NT2/D1 (cell line): ENCODE measurements around the gene ELANE.

ENCODE experiments used
- DNase-seq: peaks from one replicate; pipeline ENCODE4 v3.0.0-alpha.2; 2011; ENCODE audit warnings: low read depth, low spot score
- H3K27me3 ChIP-seq: 2 replicates; pipeline ENCODE4 v1.6.0; 2011; ENCODE audit warnings: mild to moderate bottlenecking; ENCODE audit not compliant: insufficient read length, insufficient read depth
- H3K36me3 ChIP-seq: 2 replicates; pipeline ENCODE4 v1.6.1; 2011; ENCODE audit warnings: mild to moderate bottlenecking, low read length, mixed read lengths; ENCODE audit not compliant: insufficient read depth, insufficient read length
- H3K4me1 ChIP-seq: 2 replicates; pipeline ENCODE4 v1.5.1; 2011; ENCODE audit not compliant: insufficient read depth, insufficient read length
- H3K4me3 ChIP-seq: 2 replicates; pipeline ENCODE4 v1.5.1; 2011; ENCODE audit warnings: low read depth; ENCODE audit not compliant: insufficient read length
- H3K9ac ChIP-seq: 2 replicates; pipeline ENCODE4 v1.6.0; 2011; ENCODE audit warnings: low read depth; ENCODE audit not compliant: insufficient read length
- H3K9me3 ChIP-seq: 2 replicates; pipeline ENCODE4 v1.5.1; 2011; ENCODE audit warnings: mild to moderate bottlenecking, low read length; ENCODE audit not compliant: insufficient read depth
- SUZ12 ChIP-seq: IDR thresholded peaks from 2 replicates; pipeline ENCODE4 v1.6.1; 2011; ENCODE audit not compliant: insufficient read length, insufficient read depth; ENCODE audit errors: extremely low read depth
- YY1 ChIP-seq: IDR thresholded peaks from 2 replicates; pipeline ENCODE4 v1.6.1; 2011; ENCODE audit not compliant: insufficient read length, insufficient read depth
- ZNF274 ChIP-seq: IDR thresholded peaks from 2 replicates; pipeline ENCODE4 v1.6.1; 2011; ENCODE audit warnings: mild to moderate bottlenecking, low read depth, low read length

ELANE gene

DNA sequence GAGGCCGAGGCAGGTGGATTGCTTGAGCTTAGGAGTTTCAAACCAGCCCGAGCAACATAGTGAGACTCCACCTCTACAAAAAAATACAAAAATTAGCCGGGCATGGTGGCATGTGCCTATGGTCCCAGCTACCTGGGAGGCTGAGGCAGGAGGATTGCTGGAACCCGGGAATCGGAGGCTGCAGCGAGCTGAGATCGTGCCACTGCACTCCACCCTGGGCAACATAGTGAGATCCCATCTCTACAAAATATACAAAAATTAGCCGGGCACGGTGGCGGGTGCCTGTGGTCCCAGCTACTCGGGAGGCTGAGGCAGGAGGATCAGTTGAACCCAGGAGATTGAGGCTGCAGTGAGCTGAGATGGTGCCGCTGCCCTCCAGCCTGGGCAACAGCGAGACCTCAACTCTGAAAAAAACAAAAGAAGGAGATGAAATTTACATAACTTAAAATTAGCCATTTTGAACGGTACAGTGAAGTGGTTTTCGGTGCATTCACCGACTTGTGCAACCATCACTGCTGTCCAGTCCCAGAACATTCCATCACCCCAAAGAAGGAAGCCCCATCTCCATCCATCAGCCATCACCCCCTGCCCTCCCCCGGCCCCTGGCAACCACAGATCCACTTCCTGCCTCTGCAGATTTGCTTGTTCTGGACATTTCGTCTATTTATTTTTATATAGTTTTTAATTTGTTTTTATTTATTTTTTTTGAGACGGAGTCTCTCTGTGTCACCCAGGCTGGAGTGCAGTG, 26.0 kb upstream of the ELANE start:
- H3K4me1 ChIP-seq = peaks cover 12% of the 10 kb centered on the region
- no peaks in the 10 kb centered on the region for H3K9me3 ChIP-seq
- no peak overlapping the region for H3K4me3 ChIP-seq
- no peaks in the 10 kb centered on the region for H3K36me3 ChIP-seq
- no peaks in the 10 kb centered on the region for H3K27me3 ChIP-seq
- no peak overlapping the region for H3K9ac ChIP-seq
- no peak for TF ChIP-seq YY1
- no peak for TF ChIP-seq SUZ12
- TF ChIP-seq ZNF274 = no peak
- DNase-seq = no peak

DNA sequence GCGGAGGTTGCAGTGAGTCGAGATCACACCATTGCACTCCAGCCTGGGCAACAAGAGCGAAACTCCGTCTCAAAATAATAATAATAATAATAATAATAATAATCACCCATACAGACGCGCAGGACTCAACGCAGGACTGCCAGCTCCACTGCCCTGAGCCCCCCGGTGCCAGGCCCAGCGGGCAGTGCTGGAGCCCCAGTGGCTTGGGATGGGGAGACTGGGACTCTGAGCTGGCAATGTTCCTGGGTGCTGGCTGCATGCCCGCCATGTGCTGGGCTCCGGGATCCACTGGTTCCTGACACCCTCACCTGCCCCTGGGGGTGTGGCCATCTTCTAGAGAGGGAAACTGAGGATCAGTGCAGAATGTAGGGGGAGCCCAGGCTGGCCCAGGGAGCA, 24.8 kb upstream of the ELANE start:
- Histone ChIP-seq H3K9ac (no peak overlapping the region), H3K4me1 (peaks cover 12% of the 10 kb centered on the region), H3K4me3 (no peak overlapping the region), H3K27me3 (no peaks in the 10 kb centered on the region), H3K9me3 (no peaks in the 10 kb centered on the region), H3K36me3 (no peaks in the 10 kb centered on the region)
- TF ChIP-seq SUZ12 (no peak), YY1 (no peak), ZNF274 (no peak)
- DNase-seq = no peak

DNA sequence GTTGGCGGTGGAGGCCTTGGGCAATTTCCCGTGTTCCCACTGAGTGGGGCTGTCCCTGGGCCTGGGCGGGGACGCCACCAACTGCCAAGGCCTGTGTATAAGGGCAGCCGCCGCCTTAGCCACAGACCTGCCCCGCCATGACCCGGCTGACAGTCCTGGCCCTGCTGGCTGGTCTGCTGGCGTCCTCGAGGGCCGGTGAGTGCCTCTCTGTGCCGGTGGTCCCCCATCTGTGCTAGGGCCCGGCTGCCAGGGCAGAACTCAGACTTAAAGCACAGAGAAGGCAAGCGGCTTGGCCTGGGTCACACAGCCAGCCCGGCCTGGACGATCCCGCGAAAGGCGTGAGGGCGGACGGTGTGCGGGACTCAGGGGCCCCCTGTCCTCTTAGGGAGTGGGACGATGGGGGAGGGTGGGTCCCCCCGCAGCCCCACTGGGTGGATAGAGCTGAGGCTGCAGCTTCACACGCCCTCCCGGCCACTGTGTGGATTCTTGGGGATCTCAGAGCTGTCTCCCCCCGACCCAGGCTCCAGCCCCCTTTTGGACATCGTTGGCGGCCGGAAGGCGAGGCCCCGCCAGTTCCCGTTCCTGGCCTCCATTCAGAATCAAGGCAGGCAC, 24.3 kb upstream of the ELANE start, which contains the start of gene AZU1:
AZU1 (plus strand) TSS at position 128 of the 612 bp plus-strand sequence; CDS start at position 138, 10 bp downstream.
- Histone ChIP-seq H3K36me3 (no peaks in the 10 kb centered on the region), H3K4me1 (peaks cover 12% of the 10 kb centered on the region), H3K9me3 (no peaks in the 10 kb centered on the region), H3K4me3 (no peak within 1 kb of the TSS), H3K27me3 (no peaks in the 10 kb centered on the region), H3K9ac (no peak within 1 kb of the TSS)
- TF ChIP-seq YY1 (no peak), ZNF274 (no peak), SUZ12 (no peak)
- DNase-seq = no peak

DNA sequence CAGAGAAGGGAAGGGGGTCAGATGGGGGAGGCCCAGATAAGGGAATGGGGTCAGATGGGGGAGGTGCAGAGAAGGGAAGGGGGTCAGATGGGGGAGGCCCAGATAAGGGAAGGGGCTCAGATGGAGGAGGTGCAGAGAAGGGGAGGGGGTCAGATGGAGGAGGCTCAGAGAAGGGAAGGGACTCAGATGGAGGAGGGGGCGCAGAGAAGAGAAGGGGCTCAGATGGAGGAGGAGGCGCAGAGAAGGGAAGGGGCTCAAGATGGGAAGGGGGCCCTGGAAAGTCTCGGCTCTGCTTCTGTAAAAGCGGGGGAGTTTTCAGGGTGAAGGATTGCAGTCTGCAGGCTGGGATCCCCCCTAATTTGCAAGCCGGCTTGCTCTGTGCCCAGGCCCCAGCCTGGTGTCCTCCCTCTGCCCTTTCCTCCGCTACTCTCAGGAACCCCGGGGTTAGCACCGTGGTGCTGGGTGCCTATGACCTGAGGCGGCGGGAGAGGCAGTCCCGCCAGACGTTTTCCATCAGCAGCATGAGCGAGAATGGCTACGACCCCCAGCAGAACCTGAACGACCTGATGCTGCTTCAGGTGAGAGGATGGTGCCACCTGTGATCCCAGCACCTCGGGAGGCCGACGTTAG, 22.9 kb upstream of the ELANE start:
- no peak overlapping the region for H3K4me3 ChIP-seq
- H3K9me3 ChIP-seq = no peaks in the 10 kb centered on the region
- no peaks in the 10 kb centered on the region for H3K27me3 ChIP-seq
- H3K4me1 ChIP-seq = peaks cover 5% of the 10 kb centered on the region
- no peak for TF ChIP-seq ZNF274
- no peak for TF ChIP-seq YY1
- no peak for TF ChIP-seq SUZ12
- no peak for DNase-seq
- no peak overlapping the region for H3K9ac ChIP-seq
- no peaks in the 10 kb centered on the region for H3K36me3 ChIP-seq

DNA sequence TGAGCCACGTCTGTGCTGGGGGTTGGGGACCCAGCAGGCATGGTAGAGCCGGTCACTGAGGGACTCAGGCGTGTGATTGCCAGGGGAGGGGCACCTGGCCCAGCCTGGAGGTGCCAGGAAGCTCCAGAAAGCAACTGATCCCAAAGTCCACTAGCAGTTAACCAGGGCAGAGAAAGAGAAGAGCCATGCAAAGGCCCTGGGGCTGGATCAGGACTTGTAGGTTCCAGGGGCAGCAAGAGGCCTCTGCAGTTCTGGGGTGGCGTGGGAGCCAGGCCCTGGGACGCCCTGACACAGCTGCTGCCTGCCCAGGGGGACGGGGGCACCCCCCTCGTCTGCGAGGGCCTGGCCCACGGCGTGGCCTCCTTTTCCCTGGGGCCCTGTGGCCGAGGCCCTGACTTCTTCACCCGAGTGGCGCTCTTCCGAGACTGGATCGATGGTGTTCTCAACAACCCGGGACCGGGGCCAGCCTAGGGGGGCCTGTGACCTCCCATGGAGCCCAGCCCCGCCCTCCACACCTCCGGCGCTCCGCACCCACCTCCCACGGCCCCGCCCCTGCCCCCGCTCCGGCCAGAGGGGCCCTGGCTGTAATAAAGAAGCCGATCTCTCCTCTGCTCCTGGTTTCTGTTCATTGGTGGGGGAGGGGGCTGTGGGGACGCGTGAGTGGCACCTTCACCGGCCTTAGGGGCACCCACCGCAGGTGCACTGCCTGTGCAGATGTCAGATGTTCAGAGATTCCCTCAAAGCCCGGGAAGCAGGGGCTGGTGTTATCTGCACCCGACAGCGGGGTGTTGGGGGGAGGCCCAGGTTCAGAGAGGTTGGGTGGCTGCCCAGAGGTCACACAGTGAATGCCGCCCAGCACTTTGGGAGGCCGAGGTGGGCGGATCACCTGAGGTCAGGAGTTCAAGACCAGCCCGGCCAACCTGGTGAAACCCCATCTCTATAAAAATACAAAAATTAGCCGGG, 20.4 kb upstream of the ELANE start:
- Histone ChIP-seq H3K9me3 (no peaks in the 10 kb centered on the region), H3K4me1 (peaks cover 3% of the 10 kb centered on the region), H3K36me3 (no peaks in the 10 kb centered on the region), H3K27me3 (no peaks in the 10 kb centered on the region), H3K9ac (no peak overlapping the region), H3K4me3 (no peak overlapping the region)
- DNase-seq = no peak
- no peak for TF ChIP-seq ZNF274
- no peak for TF ChIP-seq YY1
- no peak for TF ChIP-seq SUZ12

DNA sequence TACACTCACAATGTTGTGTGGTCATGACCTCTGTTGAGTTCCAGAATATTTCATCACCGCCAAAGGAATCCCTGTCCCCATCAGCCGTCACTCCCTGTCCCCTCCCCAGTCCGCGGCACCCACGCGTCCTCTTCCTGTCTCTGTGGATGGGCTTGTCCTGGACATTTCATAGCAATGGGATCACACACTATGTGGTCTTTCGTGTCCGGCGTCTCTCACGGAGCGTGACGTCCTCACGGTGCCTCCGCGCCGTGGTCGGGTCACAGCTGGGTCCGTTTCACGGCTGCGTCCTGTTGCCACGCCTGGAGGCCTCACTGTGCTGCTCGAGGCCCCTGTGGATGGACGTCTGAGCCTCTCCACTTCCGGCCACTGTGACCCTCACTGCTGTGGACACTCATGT, 17.9 kb upstream of the ELANE start:
- no peak overlapping the region for H3K9ac ChIP-seq
- no peaks in the 10 kb centered on the region for H3K9me3 ChIP-seq
- no peak for TF ChIP-seq SUZ12
- no peak for TF ChIP-seq ZNF274
- TF ChIP-seq YY1 = no peak
- no peaks in the 10 kb centered on the region for H3K27me3 ChIP-seq
- no peak for DNase-seq
- no peaks in the 10 kb centered on the region for H3K36me3 ChIP-seq
- H3K4me1 ChIP-seq = peaks cover 5% of the 10 kb centered on the region
- H3K4me3 ChIP-seq = no peak overlapping the region
